Measurements from ENCODE around the gene SETD2.

The SETD2 gene

GRCh38 chr3:46994801-46995731 lies 168.8 kb downstream of the SETD2 start:
- no peak for FAIRE-seq
- TF ChIP-seq POLR2A (IDR thresholded peaks at IDR 0.05; ENCODE audit: low read depth, low read length): no peak
- no peak for DNase-seq (ENCODE audit: insufficient read length, low spot score)

- no peak for TF ChIP-seq POLR2A (IDR thresholded peaks at IDR 0.05; ENCODE audit: low read depth, low read length)
- DNase-seq (ENCODE audit: insufficient read length, low spot score) (no peak), FAIRE-seq (no peak)
These were observed 169.9 kb downstream of the SETD2 start for GRCh38 chr3:46993986-46994385.

- no peak for TF ChIP-seq POLR2A (IDR thresholded peaks at IDR 0.05; ENCODE audit: low read depth, low read length)
- FAIRE-seq (no peak), DNase-seq (ENCODE audit: insufficient read length, low spot score) (no peak)
These were observed 170.6 kb downstream of the SETD2 start for GRCh38 chr3:46993292-46993691.

- TF ChIP-seq POLR2A (IDR thresholded peaks at IDR 0.05; ENCODE audit: low read depth, low read length): no peak
- FAIRE-seq (no peak), DNase-seq (ENCODE audit: insufficient read length, low spot score) (no peak)
These were observed 171.7 kb downstream of the SETD2 start for GRCh38 chr3:46992231-46992630.

GRCh38 chr3:46991406-46992165 lies 172.3 kb downstream of the SETD2 start:
- FAIRE-seq (no peak), DNase-seq (ENCODE audit: insufficient read length, low spot score) (no peak)
- no peak for TF ChIP-seq POLR2A (IDR thresholded peaks at IDR 0.05; ENCODE audit: low read depth, low read length)

- FAIRE-seq (no peak), DNase-seq (ENCODE audit: insufficient read length, low spot score) (no peak)
- TF ChIP-seq POLR2A (IDR thresholded peaks at IDR 0.05; ENCODE audit: low read depth, low read length): no peak
These were observed 173.1 kb downstream of the SETD2 start for GRCh38 chr3:46990573-46991374.

- DNase-seq (ENCODE audit: insufficient read length, low spot score) (no peak), FAIRE-seq (no peak)
- TF ChIP-seq POLR2A (IDR thresholded peaks at IDR 0.05; ENCODE audit: low read depth, low read length): no peak
These were observed 174.6 kb downstream of the SETD2 start for GRCh38 chr3:46989146-46989810.

GRCh38 chr3:46988616-46989015 lies 175.3 kb downstream of the SETD2 start:
- DNase-seq (ENCODE audit: insufficient read length, low spot score): no peak
- TF ChIP-seq POLR2A (IDR thresholded peaks at IDR 0.05; ENCODE audit: low read depth, low read length): no peak
- FAIRE-seq: no peak

GRCh38 chr3:46987743-46988401 lies 176.0 kb downstream of the SETD2 start:
- TF ChIP-seq POLR2A (IDR thresholded peaks at IDR 0.05; ENCODE audit: low read depth, low read length): no peak
- DNase-seq (ENCODE audit: insufficient read length, low spot score): no peak
- FAIRE-seq: no peak

- DNase-seq (ENCODE audit: insufficient read length, low spot score): no peak
- no peak for TF ChIP-seq POLR2A (IDR thresholded peaks at IDR 0.05; ENCODE audit: low read depth, low read length)
- FAIRE-seq: no peak
These were observed 176.6 kb downstream of the SETD2 start for GRCh38 chr3:46987319-46987742.

GRCh38 chr3:46986782-46987310 lies 177.1 kb downstream of the SETD2 start:
- no peak for TF ChIP-seq POLR2A (IDR thresholded peaks at IDR 0.05; ENCODE audit: low read depth, low read length)
- no peak for FAIRE-seq
- DNase-seq (ENCODE audit: insufficient read length, low spot score): no peak

GRCh38 chr3:46986055-46986730 lies 177.7 kb downstream of the SETD2 start:
- FAIRE-seq: no peak
- DNase-seq (ENCODE audit: insufficient read length, low spot score): no peak

More at GRCh38 chr3:46986055-46986730, 177.7 kb downstream of the SETD2 start:
- no peak for TF ChIP-seq POLR2A (IDR thresholded peaks at IDR 0.05; ENCODE audit: low read depth, low read length)
